Right lobe of liver (tissue), 6 donors: ENCODE data around the gene FGFR2. TPM values are rescaled to one million over a fixed set of nuclear protein-coding genes. Genes with fewer than 3 reads are reported as not detected.

ENCODE experiments used
- ATAC-seq, 4 donors: fragments of 200-7000 bp; cut with Tn5 transposase; one replicate each; pipeline ENCODE4 v1.9.1; 2020; ENCODE audit warnings: mild to moderate bottlenecking in 4 of 4, moderate library complexity in 4 of 4
- DNase-seq, 3 donors: peaks; one replicate each; pipeline ENCODE4 v3.0.0-alpha.2; 2020
- H3K27ac ChIP-seq, 3 donors: fragments of 200-600 bp; one replicate each; pipeline ENCODE4 v1.8.0; 2022
- H3K27me3 ChIP-seq, 2 donors: fragments of 200-600 bp; one replicate each; pipeline ENCODE4 v1.8.0; 2022
- H3K36me3 ChIP-seq, 4 donors: fragments of 200-600 bp; sonication (generic) in 1 of 4; one replicate each; pipeline versions ENCODE4 v1.5.1 to v1.8.0; 2017 to 2022; ENCODE audit warnings: control low read depth in 1 of 4
- H3K4me1 ChIP-seq, 4 donors: fragments of 200-600 bp; sonication (generic) in 1 of 4; one replicate each; pipeline versions ENCODE4 v1.5.1 to v1.8.0; 2017 to 2022; ENCODE audit warnings: control low read depth in 1 of 4
- H3K4me3 ChIP-seq, 3 donors: fragments of 200-600 bp; one replicate each; pipeline ENCODE4 v1.8.0; 2022
- H3K9me3 ChIP-seq, 4 donors: fragments of 200-600 bp; sonication (generic) in 1 of 4; one replicate each; pipeline versions ENCODE4 v1.5.1 to v1.8.0; 2017 to 2022; ENCODE audit warnings: control low read depth in 1 of 4
- POLR2A ChIP-seq: fragments of 450-650 bp; IDR thresholded peaks from one replicate; pipeline ENCODE4 v1.6.1; 2017; ENCODE audit warnings: antibody characterized with exemption, mild to moderate bottlenecking
- WGBS: methylation state at CpG from one replicate; pipeline ENCODE4 v1.1.6; 2018; ENCODE audit warnings: low coverage, low lambda C conversion rate; ENCODE audit not compliant: insufficient coverage; ENCODE audit errors: missing lambda C conversion rate; 5-methylcytosine and 5-hydroxymethylcytosine counted together
- intact Hi-C, 2 donors: fragments of 100-400 bp; cut with DNase I; formaldehyde crosslinking; loops; one replicate each; pipeline versions ENCODE4 v1.11.2 to v1.14.1; 2022
- total RNA-seq, 6 experiments: library from RNA; depleted of rRNA in 2 of 6; stranded (reverse); fragments of >200 nt in 2 of 6; fragmentation: NEBNext Ultra II Directional in 3 of 6; extraction: Animal tissue kit (Norgen Biotek cat#: 25700) in 3 of 6; gene quantifications; one replicate each; pipeline versions ENCODE4 v1.1.0 to v1.2.4, GENCODE V29; 2016 to 2023
- TF ChIP-seq, protein P1 (sequence below), 4 donors: fragments of 200-600 bp in 3 of 4; fragments of 450-650 bp in 1 of 4; IDR thresholded peaks; one replicate each; pipeline versions ENCODE4 v1.5.1 to v1.8.0; 2016 to 2022; ENCODE audit warnings: antibody characterized with exemption in 4 of 4, mild to moderate bottlenecking in 2 of 4
- donor health status: DM: no; HTN: yes; CAD: no.
- donor health status: DM: no; HTN: no; CAD: no.
- donor health status: DM: no; HTN: no; CAD: no.
- donor health status: DM: no; HTN: yes; CAD: no.
- donor health status: DM: no; HTN: yes; CAD: no.

FGFR2 gene
- total RNA-seq, 6 experiments from 2014 or later = 14.4 to 33.7 (median 23.0) TPM

DNA sequence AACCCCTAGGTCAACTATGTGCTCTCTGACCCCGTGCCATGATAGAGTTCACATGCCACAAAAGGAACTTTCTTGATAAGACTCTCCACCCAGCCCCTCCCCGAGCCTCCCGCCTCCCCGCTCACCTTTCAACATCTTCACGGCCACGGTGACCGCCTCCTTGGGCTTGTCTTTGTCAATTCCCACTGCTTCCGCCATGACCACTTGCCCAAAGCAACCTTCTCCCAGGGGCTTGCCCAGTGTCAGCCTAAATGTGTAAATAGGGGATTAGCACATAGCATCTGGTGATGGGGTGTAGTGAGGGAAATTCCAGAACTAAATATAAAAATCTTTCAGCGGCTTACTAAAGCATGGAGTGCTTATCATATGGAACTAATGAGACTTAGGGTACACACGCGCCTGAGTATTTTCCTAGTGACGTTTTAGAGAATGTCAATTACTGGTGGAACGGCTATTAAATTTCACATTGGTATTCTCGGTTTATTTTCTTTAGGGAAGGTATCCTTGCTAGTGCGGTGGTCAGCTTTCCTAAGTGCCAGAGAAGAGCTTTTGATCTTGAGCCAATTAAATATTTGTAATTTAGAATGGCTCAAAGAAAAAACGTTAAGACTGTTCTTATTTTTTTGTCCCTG is 97.4 kb downstream of the FGFR2 start:
- no peaks in the 10 kb centered on the region for H3K36me3 ChIP-seq
- no peaks in the 10 kb centered on the region for H3K9me3 ChIP-seq
- TF ChIP-seq, protein P1, sequence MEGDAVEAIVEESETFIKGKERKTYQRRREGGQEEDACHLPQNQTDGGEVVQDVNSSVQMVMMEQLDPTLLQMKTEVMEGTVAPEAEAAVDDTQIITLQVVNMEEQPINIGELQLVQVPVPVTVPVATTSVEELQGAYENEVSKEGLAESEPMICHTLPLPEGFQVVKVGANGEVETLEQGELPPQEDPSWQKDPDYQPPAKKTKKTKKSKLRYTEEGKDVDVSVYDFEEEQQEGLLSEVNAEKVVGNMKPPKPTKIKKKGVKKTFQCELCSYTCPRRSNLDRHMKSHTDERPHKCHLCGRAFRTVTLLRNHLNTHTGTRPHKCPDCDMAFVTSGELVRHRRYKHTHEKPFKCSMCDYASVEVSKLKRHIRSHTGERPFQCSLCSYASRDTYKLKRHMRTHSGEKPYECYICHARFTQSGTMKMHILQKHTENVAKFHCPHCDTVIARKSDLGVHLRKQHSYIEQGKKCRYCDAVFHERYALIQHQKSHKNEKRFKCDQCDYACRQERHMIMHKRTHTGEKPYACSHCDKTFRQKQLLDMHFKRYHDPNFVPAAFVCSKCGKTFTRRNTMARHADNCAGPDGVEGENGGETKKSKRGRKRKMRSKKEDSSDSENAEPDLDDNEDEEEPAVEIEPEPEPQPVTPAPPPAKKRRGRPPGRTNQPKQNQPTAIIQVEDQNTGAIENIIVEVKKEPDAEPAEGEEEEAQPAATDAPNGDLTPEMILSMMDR (IDR thresholded peaks at IDR 0.05) = no peak
- no peak for TF ChIP-seq POLR2A
- no peak overlapping the region for H3K27ac ChIP-seq
- no peaks in the 10 kb centered on the region for H3K4me1 ChIP-seq
- 78% methylated on average over 16 of the region's 16 CpGs for WGBS
- H3K27me3 ChIP-seq = no peaks in the 10 kb centered on the region
- no peak for ATAC-seq
- intact Hi-C loops = no loop called here
- no peak for DNase-seq
- no peak overlapping the region for H3K4me3 ChIP-seq

- 75% methylated on average over 14 of the region's 14 CpGs for WGBS
- H3K4me3 ChIP-seq = no peak overlapping the region
- intact Hi-C loops = no loop called here
- H3K4me1 ChIP-seq = no peaks in the 10 kb centered on the region
- H3K9me3 ChIP-seq = no peaks in the 10 kb centered on the region
- H3K27ac ChIP-seq = no peak overlapping the region
- no peaks in the 10 kb centered on the region for H3K27me3 ChIP-seq
- TF ChIP-seq, protein P1 (IDR thresholded peaks at IDR 0.05) = no peak
- TF ChIP-seq POLR2A = no peak
- DNase-seq = no peak
- H3K36me3 ChIP-seq = no peaks in the 10 kb centered on the region
- ATAC-seq = no peak
These were observed 100.5 kb downstream of the FGFR2 start for GRCh38 chr10:121497513-121498470.

GRCh38 chr10:121495719-121496118 is 102.5 kb downstream of the FGFR2 start:
- no peaks in the 10 kb centered on the region for H3K36me3 ChIP-seq
- no peak overlapping the region for H3K4me3 ChIP-seq
- WGBS = 74% methylated on average over 9 of the region's 9 CpGs
- no peaks in the 10 kb centered on the region for H3K4me1 ChIP-seq
- no peaks in the 10 kb centered on the region for H3K27me3 ChIP-seq
- no peak overlapping the region for H3K27ac ChIP-seq
- no peak for DNase-seq
- H3K9me3 ChIP-seq = no peaks in the 10 kb centered on the region
- no peak for TF ChIP-seq POLR2A
- TF ChIP-seq, protein P1 (IDR thresholded peaks at IDR 0.05) = no peak
- intact Hi-C loops = no loop called here
- ATAC-seq = no peak

- WGBS = 80% methylated on average over 2 of the region's 2 CpGs
- no peak overlapping the region for H3K27ac ChIP-seq
- H3K9me3 ChIP-seq = no peaks in the 10 kb centered on the region
- DNase-seq (no peak), ATAC-seq (no peak)
- TF ChIP-seq, protein P1 (IDR thresholded peaks at IDR 0.05) = no peak
- no peak for TF ChIP-seq POLR2A
- H3K27me3 ChIP-seq = no peaks in the 10 kb centered on the region
- intact Hi-C loops = no loop called here
- H3K36me3 ChIP-seq = no peaks in the 10 kb centered on the region
- no peaks in the 10 kb centered on the region for H3K4me1 ChIP-seq
- H3K4me3 ChIP-seq = no peak overlapping the region
These were observed 103.9 kb downstream of the FGFR2 start for GRCh38 chr10:121494296-121494695.
